ENCODE measurements around the gene BCAS3.
"Not testable (repeated sequence)": the region's sequence is repeated elsewhere in the genome, so short reads cannot be mapped to it uniquely, and the experiment has no call there.

BCAS3 gene

GRCh38 chr17:60664022-60664421 is 13.6 kb upstream of the BCAS3 start:
- no peaks in the 10 kb centered on the region for H3K9me3 ChIP-seq
- peaks cover 21% of the 10 kb centered on the region for H3K36me3 ChIP-seq
- H3K27me3 ChIP-seq: no peaks in the 10 kb centered on the region
- DNase-seq: no peak
- no peaks in the 10 kb centered on the region; the same call in 1 of the 2 replicates for H3K4me1 ChIP-seq
- TF ChIP-seq CTCF (IDR thresholded peaks at IDR 0.05; ENCODE audit: low read depth, low read length): no peak
- no peak overlapping the region for H3K4me3 ChIP-seq (ENCODE audit: low read depth, low read length)

GRCh38 chr17:60665602-60666001 is 12.0 kb upstream of the BCAS3 start:
- peaks cover 15% of the 10 kb centered on the region for H3K36me3 ChIP-seq
- no peak overlapping the region for H3K4me3 ChIP-seq (ENCODE audit: low read depth, low read length)
- H3K27me3 ChIP-seq: no peaks in the 10 kb centered on the region
- no peak for DNase-seq
- H3K9me3 ChIP-seq: no peaks in the 10 kb centered on the region
- no peaks in the 10 kb centered on the region for H3K4me1 ChIP-seq
- TF ChIP-seq CTCF (IDR thresholded peaks at IDR 0.05; ENCODE audit: low read depth, low read length): no peak

- H3K27me3 ChIP-seq; H3K4me3 ChIP-seq (ENCODE audit: low read depth, low read length); H3K4me1 ChIP-seq; DNase-seq; H3K9me3 ChIP-seq: not testable (repeated sequence)
- peaks cover 10% of the 10 kb centered on the region; the same call in 1 of the 2 replicates for H3K36me3 ChIP-seq
These were observed 8.9 kb upstream of the BCAS3 start for GRCh38 chr17:60668741-60669140.

GRCh38 chr17:60671482-60671881 is 6.2 kb upstream of the BCAS3 start:
- no peaks in the 10 kb centered on the region for H3K9me3 ChIP-seq
- no peak overlapping the region for H3K4me3 ChIP-seq (ENCODE audit: low read depth, low read length)
- H3K36me3 ChIP-seq: no peaks in the 10 kb centered on the region
- TF ChIP-seq CTCF (IDR thresholded peaks at IDR 0.05; ENCODE audit: low read depth, low read length): no peak
- H3K27me3 ChIP-seq: no peaks in the 10 kb centered on the region
- DNase-seq: no peak
- no peaks in the 10 kb centered on the region for H3K4me1 ChIP-seq

GRCh38 chr17:60674637-60675036 is 3.0 kb upstream of the BCAS3 start:
- H3K27me3 ChIP-seq; H3K9me3 ChIP-seq; DNase-seq; H3K4me1 ChIP-seq; H3K36me3 ChIP-seq; H3K4me3 ChIP-seq (ENCODE audit: low read depth, low read length): not testable (repeated sequence)

- Histone ChIP-seq H3K36me3 (no peaks in the 10 kb centered on the region), H3K4me3 (ENCODE audit: low read depth, low read length) (no peak overlapping the region), H3K4me1 (no peaks in the 10 kb centered on the region), H3K27me3 (no peaks in the 10 kb centered on the region), H3K9me3 (no peaks in the 10 kb centered on the region)
- DNase-seq: no peak
- no peak for TF ChIP-seq CTCF (IDR thresholded peaks at IDR 0.05; ENCODE audit: low read depth, low read length)
These were observed 1.7 kb upstream of the BCAS3 start for GRCh38 chr17:60675997-60676396.

GRCh38 chr17:60676758-60677307 is 818 bp upstream of the BCAS3 start:
- TF ChIP-seq CTCF (IDR thresholded peaks at IDR 0.05; ENCODE audit: low read depth, low read length): no peak

More at GRCh38 chr17:60676758-60677307, 818 bp upstream of the BCAS3 start:
- H3K4me1 ChIP-seq: no peaks in the 10 kb centered on the region
- peak overlapping the region; percentile 78 for H3K4me3 ChIP-seq (ENCODE audit: low read depth, low read length)
- no peaks in the 10 kb centered on the region for H3K27me3 ChIP-seq
- no peak for DNase-seq
- no peaks in the 10 kb centered on the region for H3K9me3 ChIP-seq
- no peaks in the 10 kb centered on the region for H3K36me3 ChIP-seq
